Activated effector memory CD4-positive, alpha-beta T cell treated with anti-CD3 and anti-CD28 coated beads, Interleukin-2, amount 50 U/mL, for 16 hours (primary cell): ENCODE measurements around the gene ACAA1.

Experiments used
- DNase-seq: peaks from one replicate; pipeline ENCODE4 v3.0.0-alpha.2; 2020

The ACAA1 gene

GRCh38 chr3:38117748-38118420, 19.0 kb downstream of the ACAA1 start:
- DNase-seq: peak; percentile 89

DNA sequence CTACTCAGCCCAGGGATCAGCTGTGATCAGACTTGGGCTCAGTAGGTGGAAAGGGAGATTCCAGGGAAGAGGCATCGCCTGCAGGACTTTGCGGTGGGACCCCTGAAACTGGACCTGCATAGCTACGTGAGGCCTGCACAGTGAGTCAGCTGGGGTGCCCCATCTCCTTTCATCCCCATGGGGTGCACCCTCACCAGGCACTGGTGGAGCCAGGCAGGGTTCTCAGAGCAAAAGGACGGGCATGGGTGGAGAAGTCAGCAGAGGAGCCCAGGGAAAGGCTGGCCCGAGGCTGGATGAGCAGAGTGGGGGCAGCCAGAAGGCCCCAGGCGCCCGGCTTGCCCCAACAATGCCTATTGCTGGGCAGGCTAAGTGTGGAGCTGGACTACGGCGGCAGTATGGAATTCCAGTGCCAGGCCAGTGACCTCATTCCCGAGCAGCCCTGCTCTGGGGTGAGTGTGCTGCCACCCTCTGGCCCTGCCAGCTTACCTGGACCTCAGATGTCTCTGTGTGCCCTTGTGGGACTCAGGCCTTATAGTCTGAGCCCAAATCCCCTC, 19.7 kb downstream of the ACAA1 start:
- DNase-seq: peak; percentile 55

GRCh38 chr3:38116471-38117162, 20.3 kb downstream of the ACAA1 start:
- peak; percentile 60 for DNase-seq

DNA sequence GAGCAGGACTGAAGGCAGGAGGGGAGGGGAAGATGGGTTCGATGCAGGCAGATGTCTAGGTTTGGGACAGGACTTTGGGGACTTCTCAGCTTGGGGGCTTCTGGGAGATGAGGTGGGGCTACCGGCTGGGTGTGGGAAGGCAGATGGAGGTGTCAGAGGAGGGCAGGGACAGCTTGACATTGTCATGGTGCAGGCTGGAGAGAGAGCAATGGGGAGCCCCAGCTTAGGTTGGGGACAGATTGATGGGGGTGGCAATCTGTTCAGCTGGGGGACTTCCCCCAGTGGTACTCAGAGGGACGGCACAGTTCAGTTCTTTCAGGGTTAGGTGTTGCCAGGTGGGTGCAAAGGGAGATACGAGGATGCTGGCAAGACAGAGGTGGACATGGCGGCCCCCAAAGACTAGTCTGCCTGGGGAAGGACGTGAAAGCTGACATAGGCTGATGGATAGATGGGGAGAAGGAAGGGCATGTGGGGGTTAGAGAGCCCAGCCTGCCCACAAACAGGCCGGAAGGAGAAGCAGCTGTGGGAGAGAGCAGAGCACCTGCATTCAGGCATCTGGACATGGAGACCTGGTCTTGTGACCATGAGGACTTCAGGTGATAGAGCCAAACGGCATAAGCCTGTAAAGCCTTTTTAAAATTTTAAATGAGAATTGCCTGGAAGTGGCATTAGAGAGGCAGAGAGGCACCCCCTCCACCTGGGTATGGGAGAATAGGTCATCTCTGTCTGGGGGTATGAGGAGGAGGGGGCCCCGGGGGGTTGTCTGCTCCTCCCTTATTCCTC, 21.1 kb downstream of the ACAA1 start:
- DNase-seq: peak; percentile 60

DNA sequence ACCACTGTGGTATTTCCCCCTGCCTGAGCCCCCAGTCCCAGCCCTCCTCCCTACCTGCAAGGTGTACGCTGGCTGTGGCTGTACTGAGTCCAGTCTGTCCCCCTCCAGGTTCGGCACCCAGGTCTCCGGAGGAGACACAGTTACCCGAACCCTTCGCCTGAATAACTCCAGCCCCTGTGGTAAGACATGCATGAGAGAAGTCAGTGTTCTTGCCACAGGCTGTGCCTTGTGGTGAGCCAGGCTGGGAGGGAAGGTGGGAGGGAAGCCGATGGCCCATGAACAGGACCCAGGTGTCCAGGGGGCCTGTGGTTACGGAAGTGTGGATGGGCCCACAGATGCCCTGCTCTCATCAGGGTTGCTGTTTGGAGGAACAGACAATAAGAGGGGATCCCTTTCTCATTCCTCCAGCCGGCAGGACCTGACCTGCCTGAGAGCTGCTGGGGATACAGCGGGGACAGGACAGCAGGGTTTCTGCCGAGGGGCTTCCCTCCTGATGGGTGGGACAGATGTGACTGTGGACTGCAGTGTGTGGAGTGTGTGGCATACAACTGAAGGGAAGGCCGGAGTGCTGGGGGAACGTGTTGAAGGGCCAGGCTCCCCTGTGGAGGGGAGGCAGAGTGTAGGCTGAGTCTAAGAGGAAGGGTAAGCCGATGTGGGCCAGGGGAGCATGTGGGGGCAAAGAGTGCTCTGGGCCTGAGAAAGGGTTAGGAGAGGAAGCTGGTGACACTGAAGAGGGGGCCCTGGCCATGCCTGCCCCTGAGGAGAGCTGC, 21.9 kb downstream of the ACAA1 start:
- peak; percentile 53 for DNase-seq

- DNase-seq: no peak
Observed at GRCh38 chr3:38114052-38114874, 22.7 kb downstream of the ACAA1 start.

GRCh38 chr3:38112378-38112761, 24.6 kb downstream of the ACAA1 start:
- DNase-seq: no peak

- DNase-seq: no peak
Observed at GRCh38 chr3:38111696-38112377, 25.1 kb downstream of the ACAA1 start.

DNA sequence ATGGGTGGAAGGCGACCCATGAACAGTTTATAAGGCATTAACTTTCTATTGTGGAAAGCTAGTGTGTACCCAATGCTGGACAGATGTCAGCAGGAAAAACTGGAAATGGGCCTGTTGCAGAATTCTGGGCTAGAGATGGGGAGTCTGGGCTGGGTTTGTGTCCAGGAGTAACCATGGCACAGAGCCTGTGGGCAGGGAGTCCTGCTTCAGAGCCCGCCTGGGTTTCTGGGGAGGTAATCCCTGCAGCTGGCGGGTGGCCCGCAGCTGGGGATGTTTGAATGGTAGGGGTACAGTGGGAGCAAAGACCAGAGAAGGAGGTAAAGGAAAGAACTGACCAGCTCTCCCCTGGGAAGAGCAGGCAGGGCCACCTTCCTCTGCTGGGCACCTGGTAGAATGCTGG, 25.7 kb downstream of the ACAA1 start:
- no peak for DNase-seq

GRCh38 chr3:38110314-38111050, 26.4 kb downstream of the ACAA1 start:
- no peak for DNase-seq

DNA sequence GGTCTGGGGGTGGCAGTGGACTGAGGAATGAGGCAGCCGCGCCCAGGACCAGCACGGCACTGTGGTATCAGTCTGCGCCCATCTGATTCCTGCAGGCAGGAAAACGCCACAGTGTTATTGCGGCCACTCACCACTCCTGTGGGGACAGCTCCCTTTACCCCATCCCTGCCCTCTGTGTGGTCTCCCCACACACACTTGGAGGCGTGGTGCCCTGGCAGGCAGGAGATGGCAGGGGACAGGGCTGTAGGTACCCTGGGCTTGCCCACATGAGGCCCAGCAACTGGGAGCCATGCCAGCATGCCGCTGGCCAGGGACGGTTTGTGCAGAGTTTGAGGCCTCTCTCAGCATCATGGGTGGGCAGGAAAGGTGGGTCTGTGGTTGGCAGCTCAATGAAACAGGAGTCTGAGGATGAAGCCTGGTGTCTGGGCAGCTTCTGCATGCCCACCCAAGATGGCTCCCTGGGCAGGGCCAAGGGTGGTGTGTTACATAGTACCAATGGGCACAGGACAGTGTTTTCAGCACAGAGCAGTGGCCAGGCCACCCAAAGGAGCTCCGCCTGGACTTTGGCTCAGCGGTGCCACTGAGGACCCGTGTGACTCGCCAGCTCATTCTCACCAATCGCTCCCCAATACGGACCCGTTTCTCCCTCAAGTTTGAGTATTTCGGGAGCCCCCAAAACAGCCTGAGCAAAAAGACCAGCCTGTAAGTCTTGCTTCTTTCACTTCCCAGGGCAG, 27.2 kb downstream of the ACAA1 start:
- DNase-seq: no peak

DNA sequence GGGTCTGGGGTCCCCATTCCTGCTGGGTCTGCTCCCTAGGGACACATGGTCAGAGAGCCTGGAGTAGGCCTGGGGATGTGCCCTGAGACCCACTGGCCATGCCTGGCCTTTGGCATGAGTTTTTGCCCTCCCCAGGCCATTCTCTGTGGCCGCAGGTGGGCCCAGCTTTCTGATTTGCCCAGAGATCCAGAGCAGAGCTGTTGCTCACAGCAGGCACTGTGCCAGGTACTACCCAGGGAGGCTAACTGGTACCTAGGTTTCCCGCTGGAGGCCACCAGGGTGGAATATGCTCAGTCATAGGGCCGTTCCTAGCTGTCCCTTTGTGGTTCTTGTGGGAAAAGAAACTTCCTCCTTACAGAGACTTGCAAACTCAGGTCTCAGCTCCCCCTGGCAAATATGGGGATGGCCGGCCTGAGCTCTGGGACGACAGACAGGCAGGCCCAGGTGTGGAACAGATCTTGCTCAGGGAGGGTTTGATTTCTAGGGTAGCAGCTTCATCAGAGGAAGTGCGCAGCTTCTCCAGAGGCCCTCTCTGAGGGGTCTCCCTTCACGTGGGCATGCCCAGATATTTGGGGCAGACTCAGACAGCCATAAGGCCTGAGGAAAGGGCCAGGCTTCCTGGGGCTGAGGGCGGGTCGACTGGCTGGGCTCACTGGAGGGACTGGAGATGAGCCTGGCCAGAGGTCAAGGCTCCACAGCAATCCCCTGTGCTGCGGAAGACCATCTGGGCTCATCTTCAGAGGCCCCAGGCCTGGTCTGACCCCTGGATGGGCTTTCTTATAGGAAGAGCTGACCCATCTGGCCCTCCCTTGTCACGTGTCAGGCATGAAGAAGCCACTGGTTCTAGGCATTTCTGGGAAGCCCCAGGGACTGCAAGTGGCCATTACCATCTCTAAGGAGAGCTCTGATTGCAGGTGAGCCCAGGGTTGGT, 28.0 kb downstream of the ACAA1 start:
- no peak for DNase-seq

DNA sequence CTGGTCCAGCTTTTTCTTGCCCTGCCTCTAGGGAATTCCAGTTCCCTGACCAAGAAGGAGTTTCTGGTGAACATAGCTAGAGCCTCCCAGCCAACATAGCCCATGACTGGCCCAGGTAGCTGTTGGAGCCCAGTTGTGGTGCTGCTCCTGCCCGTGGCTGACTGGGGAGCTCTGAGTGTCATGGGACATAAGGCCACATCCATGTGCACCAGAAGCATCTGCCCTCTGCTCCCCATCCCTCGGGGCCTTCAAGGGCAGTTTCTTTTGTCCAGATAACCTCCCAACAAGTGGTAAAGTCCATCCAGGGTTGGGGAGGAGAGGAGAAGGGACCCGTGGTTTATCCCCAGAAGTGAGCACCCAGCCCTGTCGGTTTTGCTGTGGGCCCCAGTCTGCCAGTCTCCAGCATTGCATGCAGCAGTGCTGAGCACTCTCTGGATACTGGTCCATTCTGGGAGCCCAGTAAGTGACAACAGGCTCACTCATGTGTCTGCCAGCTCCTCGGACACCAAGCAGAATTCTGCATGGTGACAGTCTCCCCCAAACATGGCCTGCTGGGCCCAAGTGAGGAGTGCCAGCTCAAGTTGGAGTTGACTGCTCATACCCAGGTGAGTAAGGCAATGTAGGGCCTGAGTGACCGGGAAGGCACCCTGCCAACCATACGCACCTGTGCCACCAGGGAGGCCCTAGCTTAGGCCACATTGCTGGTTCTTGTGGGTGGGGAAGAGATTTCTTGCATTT, 28.8 kb downstream of the ACAA1 start:
- DNase-seq: peak; percentile 44

DNA sequence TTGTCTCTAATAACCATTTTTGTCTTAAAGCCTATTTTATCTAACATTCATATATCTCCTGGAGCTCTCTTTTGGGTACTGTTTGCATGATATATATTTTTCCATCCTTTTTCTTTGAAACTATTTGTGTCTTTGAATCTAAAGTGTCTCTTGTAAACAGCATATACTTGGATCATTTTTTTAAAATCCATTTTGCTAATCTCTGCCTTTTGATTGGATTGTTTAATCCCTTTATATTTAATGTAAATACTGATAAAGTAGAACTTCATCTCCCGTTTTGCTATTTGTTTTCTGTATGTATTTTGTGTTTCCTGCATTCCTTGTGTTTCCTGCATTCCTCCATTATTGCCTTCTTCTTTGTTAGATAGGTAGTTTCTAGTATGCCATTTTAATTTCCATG, 31.4 kb downstream of the ACAA1 start:
- no peak for DNase-seq

DNA sequence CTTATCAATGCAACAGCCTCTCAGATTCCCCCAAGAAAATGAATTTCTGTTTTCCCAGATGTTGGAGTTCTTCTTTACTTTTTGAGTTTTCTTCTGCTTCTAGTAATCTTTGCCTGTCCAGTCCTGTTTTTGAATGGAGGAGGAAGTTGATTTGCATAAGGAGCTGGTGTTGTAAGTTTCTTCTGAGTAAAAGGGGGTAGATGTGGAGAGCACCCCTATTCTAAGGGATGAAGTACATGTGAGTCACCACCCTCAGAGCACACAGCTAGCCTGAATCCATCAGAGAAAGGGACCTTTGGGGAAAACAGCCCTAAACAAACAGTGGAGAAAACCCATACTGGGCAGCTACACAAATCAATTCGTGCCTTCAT, 34.5 kb downstream of the ACAA1 start:
- DNase-seq: no peak

DNA sequence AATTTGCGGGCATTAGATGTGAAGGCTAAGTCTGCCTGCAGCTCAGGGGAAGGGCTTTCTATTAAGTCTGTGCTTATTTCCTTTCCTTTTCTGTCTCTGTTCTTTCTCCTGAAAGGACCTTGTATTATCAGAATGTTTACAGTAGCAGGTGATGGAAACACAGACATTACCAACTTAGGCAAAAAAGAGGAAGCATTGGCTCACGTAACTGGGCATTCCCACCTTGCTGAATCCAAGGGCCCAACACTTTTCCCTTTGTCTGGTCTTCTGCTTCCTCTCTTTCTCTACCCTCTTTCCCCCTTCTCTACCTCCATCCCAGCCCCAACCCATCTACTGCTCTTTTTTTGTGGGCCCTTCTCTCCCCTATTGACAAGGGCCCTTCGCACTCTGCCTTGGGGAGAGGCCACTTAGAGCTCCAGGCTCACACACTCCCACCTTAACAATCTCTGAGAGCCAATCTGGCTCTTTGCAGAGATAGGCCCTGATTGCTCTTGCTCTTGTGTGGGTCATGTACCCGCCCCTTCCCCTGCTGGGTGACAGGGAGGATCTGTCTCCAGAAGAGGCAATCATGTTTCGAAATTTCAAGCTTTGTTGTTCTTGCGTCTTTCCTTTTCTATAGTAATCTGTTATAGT, 35.0 kb downstream of the ACAA1 start:
- no peak for DNase-seq

GRCh38 chr3:38100498-38100897, 36.4 kb downstream of the ACAA1 start:
- DNase-seq: no peak

- DNase-seq: no peak
Observed at GRCh38 chr3:38099518-38099917, 37.4 kb downstream of the ACAA1 start.
